BJ (cell line): ENCODE results near the gene ZNF79. TPM values are rescaled to one million over a fixed set of nuclear protein-coding genes. Genes with fewer than 3 reads are reported as not detected.

ENCODE experiments used
- CTCF ChIA-PET: fragments of 350-600 bp; formaldehyde crosslinking; extraction: SDS; loops from one replicate; lab custom pipeline; 2021; ENCODE audit warnings: antibody characterized with exemption, inconsistent platforms; lab: Yijun Ruan, JAX
- POLR2A ChIA-PET: fragments of 300-600 bp; sonication (Branson Sonifier 250); formaldehyde crosslinking; extraction: SDS; loops from one replicate; lab custom pipeline; 2021; ENCODE audit warnings: antibody characterized with exemption; lab: Charles Lee
- DNase-seq: peaks from one replicate; pipeline ENCODE4 v3.0.0-alpha.2; 2011; ENCODE audit warnings: low read depth
- H3K27me3 ChIP-seq: 2 replicates; pipeline ENCODE4 v1.6.0; 2011; ENCODE audit warnings: low read length; ENCODE audit not compliant: control insufficient read depth, insufficient read depth
- H3K36me3 ChIP-seq: 2 replicates; pipeline ENCODE4 v1.5.1; 2011; ENCODE audit warnings: low read length; ENCODE audit not compliant: control insufficient read depth, insufficient read depth
- H3K4me3 ChIP-seq: 2 replicates; pipeline ENCODE4 v1.5.1; 2011; ENCODE audit warnings: low read depth, mild to moderate bottlenecking, control low read depth, low read length
- polyA plus RNA-seq: library from polyadenylated mRNA; depleted of rRNA; stranded (reverse); fragments of >200 nt; gene quantifications from 2 replicates; pipeline ENCODE4 v1.2.3, GENCODE V29; 2011
- TF ChIP-seq, protein P1 (sequence below): IDR thresholded peaks from 2 replicates; pipeline ENCODE4 v1.5.1; 2011; ENCODE audit warnings: low read depth, mild to moderate bottlenecking, control low read depth, inconsistent platforms, low read length, moderate library complexity; ENCODE audit not compliant: insufficient read depth

The ZNF79 gene
- polyA plus RNA-seq, 1 experiment: 6.9 TPM

DNA sequence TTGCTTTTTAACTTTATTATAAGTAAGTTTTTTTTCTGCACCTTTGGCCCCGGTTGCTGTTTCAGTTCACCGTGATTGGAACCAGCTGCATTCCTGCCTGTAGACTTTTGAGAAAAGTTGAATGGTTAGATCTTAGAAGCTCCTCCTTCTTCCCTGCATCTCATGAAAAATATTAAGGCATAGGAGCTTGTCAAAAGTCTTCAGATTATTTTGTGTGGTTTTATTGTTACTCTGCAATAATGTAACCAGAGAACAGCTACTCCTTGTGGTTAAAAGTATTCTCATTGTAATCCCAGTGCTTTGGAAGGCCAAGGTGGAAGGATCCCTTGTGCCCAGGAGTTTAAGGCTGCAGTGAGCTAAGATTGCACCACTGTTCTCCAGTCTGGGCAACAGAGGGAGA lies 30.5 kb upstream of the ZNF79 start:
- TF ChIP-seq, protein P1, sequence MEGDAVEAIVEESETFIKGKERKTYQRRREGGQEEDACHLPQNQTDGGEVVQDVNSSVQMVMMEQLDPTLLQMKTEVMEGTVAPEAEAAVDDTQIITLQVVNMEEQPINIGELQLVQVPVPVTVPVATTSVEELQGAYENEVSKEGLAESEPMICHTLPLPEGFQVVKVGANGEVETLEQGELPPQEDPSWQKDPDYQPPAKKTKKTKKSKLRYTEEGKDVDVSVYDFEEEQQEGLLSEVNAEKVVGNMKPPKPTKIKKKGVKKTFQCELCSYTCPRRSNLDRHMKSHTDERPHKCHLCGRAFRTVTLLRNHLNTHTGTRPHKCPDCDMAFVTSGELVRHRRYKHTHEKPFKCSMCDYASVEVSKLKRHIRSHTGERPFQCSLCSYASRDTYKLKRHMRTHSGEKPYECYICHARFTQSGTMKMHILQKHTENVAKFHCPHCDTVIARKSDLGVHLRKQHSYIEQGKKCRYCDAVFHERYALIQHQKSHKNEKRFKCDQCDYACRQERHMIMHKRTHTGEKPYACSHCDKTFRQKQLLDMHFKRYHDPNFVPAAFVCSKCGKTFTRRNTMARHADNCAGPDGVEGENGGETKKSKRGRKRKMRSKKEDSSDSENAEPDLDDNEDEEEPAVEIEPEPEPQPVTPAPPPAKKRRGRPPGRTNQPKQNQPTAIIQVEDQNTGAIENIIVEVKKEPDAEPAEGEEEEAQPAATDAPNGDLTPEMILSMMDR: no peak; the same call in 1 of the 2 replicates
- ChIA-PET CTCF (interaction anchor here (0.7 to 1.4 kb wide), 4 partner anchors 16 to 182 kb away, joined by 3 read pairs; no protein-coding TSS in a partner anchor), POLR2A (no interaction called here)
- H3K4me3 ChIP-seq: no peak overlapping the region
- DNase-seq: no peak
- no peaks in the 10 kb centered on the region for H3K36me3 ChIP-seq
- H3K27me3 ChIP-seq: peaks cover 3% of the 10 kb centered on the region

DNA sequence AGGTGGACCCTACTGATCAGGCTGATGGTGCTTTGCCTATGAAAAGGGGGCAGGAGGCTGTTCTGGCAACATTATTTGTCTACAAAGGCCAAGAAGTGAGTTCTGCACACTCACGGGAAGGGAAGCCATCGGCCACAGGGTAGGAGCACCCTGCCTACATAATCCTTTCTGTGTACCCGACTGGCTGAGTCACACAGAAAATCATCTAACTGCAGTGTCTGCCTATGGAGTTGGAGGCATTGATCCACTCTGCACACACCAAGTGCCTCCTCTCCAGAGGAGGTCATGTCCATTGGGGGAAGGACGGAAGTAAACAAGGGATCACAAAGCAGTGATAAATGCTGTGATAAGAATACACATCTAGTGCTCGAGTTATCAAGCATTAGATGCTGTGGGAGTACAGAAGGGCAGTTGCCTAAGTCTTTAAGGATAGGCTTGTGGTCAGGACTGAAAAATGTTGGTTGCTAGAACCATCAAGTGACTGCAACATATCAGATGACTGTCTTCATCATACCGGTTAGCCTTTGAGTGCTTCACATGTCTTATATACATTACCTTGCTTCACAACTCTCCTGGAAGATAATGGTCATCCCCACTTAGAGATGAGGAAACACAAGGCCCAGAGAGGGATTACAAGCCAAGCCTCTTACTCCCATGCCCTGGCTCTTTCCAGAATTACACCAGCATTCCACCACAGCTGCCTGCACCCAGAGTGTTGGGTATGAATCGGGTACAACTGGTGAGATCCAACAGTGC lies 28.5 kb upstream of the ZNF79 start:
- TF ChIP-seq, protein P1: no peak
- H3K4me3 ChIP-seq: no peak overlapping the region
- no peak for DNase-seq
- H3K36me3 ChIP-seq: 0 out of 2 replicates have a peak, but pooled peaks cover 1% of the 10 kb centered on the region
- ChIA-PET POLR2A (no interaction called here), CTCF (no interaction called here)
- H3K27me3 ChIP-seq: peaks cover 3% of the 10 kb centered on the region

DNA sequence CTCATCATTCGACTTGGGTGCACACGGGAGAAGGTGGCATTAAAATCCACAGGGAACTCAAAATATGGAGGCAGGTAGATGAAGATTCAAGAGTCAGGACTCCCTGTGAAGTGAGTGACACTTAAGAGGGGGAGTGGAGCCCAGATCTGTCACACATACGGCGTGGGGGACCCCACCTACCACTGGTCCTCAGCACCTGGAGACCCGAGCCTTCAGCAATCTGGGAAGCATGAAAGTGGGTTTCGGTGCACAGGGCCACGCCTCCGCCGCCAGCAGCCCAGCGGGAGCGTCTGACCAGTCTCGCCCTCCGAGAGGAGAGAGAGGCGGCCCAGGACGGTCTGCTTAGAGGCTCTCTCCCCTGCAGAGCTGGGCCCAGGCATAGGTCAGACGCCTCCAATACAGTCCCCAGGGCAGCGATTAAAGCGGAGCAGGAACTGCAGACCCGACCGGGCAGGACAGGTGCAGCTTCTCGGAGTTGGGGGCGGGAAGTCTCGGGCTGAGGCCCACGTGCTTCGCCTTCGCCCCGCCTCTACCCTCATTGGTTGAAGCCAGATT lies 27.9 kb upstream of the ZNF79 start:
- POLR2A ChIA-PET: interaction anchor here (1.0 kb wide), 1 partner anchor 8 kb away, joined by 3 read pairs; no protein-coding TSS in a partner anchor
- DNase-seq: no peak

DNA sequence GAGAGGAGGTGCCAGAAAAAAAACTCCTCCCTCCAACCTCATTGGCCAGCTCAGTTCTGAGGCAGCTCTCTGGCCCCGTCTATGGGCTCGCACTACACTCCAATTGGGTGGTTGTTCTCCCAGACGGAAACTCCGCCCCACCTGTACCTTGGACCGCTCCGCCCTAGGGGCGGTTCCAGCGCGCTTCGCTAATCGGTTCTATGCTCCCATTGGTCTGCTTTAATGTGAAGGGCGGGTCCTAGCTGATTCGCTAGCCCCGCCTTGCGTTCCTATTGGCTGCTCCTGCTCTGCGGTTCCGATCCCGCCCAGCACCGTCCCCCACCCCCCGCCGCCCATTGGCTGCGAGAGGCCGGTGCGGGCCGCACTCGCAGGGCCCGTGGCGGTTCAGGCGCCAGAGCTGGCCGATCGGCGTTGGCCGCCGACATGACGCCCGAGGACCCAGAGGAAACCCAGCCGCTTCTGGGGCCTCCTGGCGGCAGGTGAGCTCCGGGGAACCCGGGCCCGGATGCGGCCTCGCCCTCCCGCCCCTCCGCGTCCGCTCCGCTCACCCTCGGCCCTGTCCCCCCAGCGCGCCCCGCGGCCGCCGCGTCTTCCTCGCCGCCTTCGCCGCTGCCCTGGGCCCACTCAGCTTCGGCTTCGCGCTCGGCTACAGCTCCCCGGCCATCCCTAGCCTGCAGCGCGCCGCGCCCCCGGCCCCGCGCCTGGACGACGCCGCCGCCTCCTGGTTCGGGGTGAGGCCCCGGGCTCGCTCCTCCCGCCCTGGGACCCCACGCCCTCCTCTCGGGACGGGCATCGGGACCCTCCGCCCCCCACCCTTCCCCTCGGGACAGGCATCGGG lies 27.2 kb upstream of the ZNF79 start, which contains the start of gene SLC2A8:
Gene SLC2A8, plus strand, starts transcription at position 362 of the 838 bp plus-strand sequence. Its CDS starts 62 bp downstream, at position 424.
- Histone ChIP-seq H3K36me3 (0 out of 2 replicates have a peak, but pooled peaks cover 1% of the 10 kb centered on the region), H3K4me3 (peak within 1 kb of the TSS; percentile 76), H3K27me3 (peaks cover 3% of the 10 kb centered on the region; the same call in 1 of the 2 replicates)
- TF ChIP-seq, protein P1: no peak
- CTCF ChIA-PET: interaction anchor here (0.6 to 1.8 kb wide), 12 partner anchors 9 to 464 kb away, joined by 3 to 6 read pairs (median 3); partner anchors contain the start of gene ZNF79
- peak; percentile 98 for DNase-seq
- POLR2A ChIA-PET: interaction anchor here (1.0 kb wide), 1 partner anchor 9 kb away, joined by 3 read pairs; no protein-coding TSS in a partner anchor

More for the DNA sequence above, 27.9 kb upstream of the ZNF79 start:
- TF ChIP-seq, protein P1: no peak
- CTCF ChIA-PET: interaction anchor here (0.7 to 1.8 kb wide), 10 partner anchors 8 to 463 kb away, joined by 3 to 6 read pairs (median 3); no protein-coding TSS in a partner anchor
- Histone ChIP-seq H3K36me3 (0 out of 2 replicates have a peak, but pooled peaks cover 1% of the 10 kb centered on the region), H3K4me3 (peak overlapping the region; percentile 20), H3K27me3 (peaks cover 3% of the 10 kb centered on the region)
